HCT116 (cell line): Measurements from ENCODE around the gene EPB41L4A. TPM values are rescaled to one million over a fixed set of nuclear protein-coding genes. Genes with fewer than 3 reads are reported as not detected.

ENCODE experiments used
- ATAC-seq: fragments of 200-7000 bp; cut with Tn5 transposase; 2 replicates; pipeline ENCODE4 v1.9.1; 2020; ENCODE audit warnings: mild to moderate bottlenecking, moderate library complexity
- BruUV-seq: library from RNA; stranded (reverse); fragments of 400-500 nt; replicated peaks from 2 replicates; lab custom pipeline; 2021; lab: Mats Ljungman, UMichigan
- CTCF ChIA-PET: fragments of 300-600 bp; sonication (Branson Sonifier 250); formaldehyde crosslinking; loops from one replicate; lab custom pipeline; 2021; ENCODE audit warnings: antibody characterized with exemption; lab: Charles Lee
- POLR2A ChIA-PET: fragments of 300-600, 350-600 bp; sonication (Branson Sonifier 250); formaldehyde crosslinking; loops from one replicate; lab custom pipeline; 2021; ENCODE audit warnings: antibody characterized with exemption; lab: Charles Lee
- RAD21 ChIA-PET, 2 experiments: fragments of 300-600 bp; sonication (Branson Sonifier 250); formaldehyde crosslinking; loops; one replicate each; lab custom pipeline; 2023; ENCODE audit warnings: low total read pairs in 2 of 2; ENCODE audit not compliant: uncharacterized antibody in 2 of 2, unreplicated experiment in 2 of 2, low non-redundant PET in 1 of 2; lab: Charles Lee
- DNase-seq: peaks from one replicate; pipeline ENCODE4 v3.0.0-alpha.2; 2010; ENCODE audit warnings: low read depth, low spot score
- H2AFZ ChIP-seq: fragments of 200-600 bp; shearing (Covaris generic), sonication (generic); 2 replicates; pipeline ENCODE4 v1.6.1; 2017; ENCODE audit warnings: low read depth, mixed run types, mixed read lengths, antibody characterized with exemption, low read length; ENCODE audit not compliant: poor library complexity, severe bottlenecking
- H3K27ac ChIP-seq: 2 replicates; pipeline ENCODE4 v1.5.1; 2012; ENCODE audit warnings: low read depth, low read length
- H3K27me3 ChIP-seq: fragments of 200-600 bp; sonication (generic); 2 replicates; pipeline ENCODE4 v1.6.1; 2016; ENCODE audit warnings: mixed run types, low read length, mixed read lengths; ENCODE audit not compliant: insufficient read depth
- H3K36me3 ChIP-seq, 2 experiments: fragments of 200-500 bp in 1 of 2; fragments of 200-600 bp in 1 of 2; sonication (Bioruptor generic) in 1 of 2; sonication (generic) in 1 of 2; 2 replicates each; pipeline versions ENCODE4 v1.5.1 to v1.6.1; 2014 to 2016; ENCODE audit warnings: low read length in 2 of 2, inconsistent platforms in 1 of 2, mixed read lengths in 1 of 2, mixed run types in 1 of 2; ENCODE audit not compliant: insufficient read depth in 2 of 2, control insufficient read depth in 1 of 2
- H3K4me1 ChIP-seq, 2 experiments: fragments of 200-600 bp in 1 of 2; sonication (generic) in 1 of 2; 2 replicates each; pipeline versions ENCODE4 v1.5.1 to v1.6.1; 2012 to 2017; ENCODE audit warnings: low read length in 2 of 2, inconsistent platforms in 1 of 2, mild to moderate bottlenecking in 1 of 2, mixed read lengths in 1 of 2, mixed run types in 1 of 2, moderate library complexity in 1 of 2; ENCODE audit not compliant: insufficient read depth in 2 of 2, control insufficient read depth in 1 of 2
- H3K4me2 ChIP-seq: fragments of 200-600 bp; sonication (generic); 2 replicates; pipeline ENCODE4 v1.6.1; 2017; ENCODE audit warnings: mixed run types, low read length, mixed read lengths
- H3K4me3 ChIP-seq, 2 experiments: fragments of 200-600 bp in 1 of 2; sonication (generic) in 1 of 2; replicated peaks in 1 of 2; 2 replicates each; pipeline ENCODE4 v1.5.1; 2011 to 2016; ENCODE audit warnings: low read length in 2 of 2, control low read depth in 1 of 2, low read depth in 1 of 2, mild to moderate bottlenecking in 1 of 2, mixed read lengths in 1 of 2, mixed run types in 1 of 2
- H3K79me2 ChIP-seq: fragments of 200-600 bp; sonication (generic); 2 replicates; pipeline ENCODE4 v1.6.1; 2017; ENCODE audit warnings: mild to moderate bottlenecking, mixed run types, low read length, moderate library complexity, mixed read lengths; ENCODE audit not compliant: insufficient read depth
- H3K9ac ChIP-seq: fragments of 200-600 bp; sonication (generic); 2 replicates; pipeline ENCODE4 v1.6.1; 2016; ENCODE audit warnings: low read length, mixed read lengths
- H3K9me2 ChIP-seq: fragments of 200-600 bp; sonication (generic), shearing (Covaris generic); 2 replicates; pipeline ENCODE4 v1.6.1; 2017; ENCODE audit warnings: mixed run types, mild to moderate bottlenecking, moderate library complexity; ENCODE audit not compliant: insufficient read depth
- H3K9me3 ChIP-seq, 2 experiments: fragments of 200-500 bp in 1 of 2; fragments of 200-600 bp in 1 of 2; sonication (Bioruptor generic) in 1 of 2; sonication (generic) in 1 of 2; 2 replicates each; pipeline ENCODE4 v1.6.1; 2014 to 2017; ENCODE audit warnings: low read length in 2 of 2, mixed read lengths in 2 of 2, inconsistent platforms in 1 of 2, low read depth in 1 of 2, mild to moderate bottlenecking in 1 of 2, mixed run types in 1 of 2, moderate library complexity in 1 of 2; ENCODE audit not compliant: control insufficient read depth in 1 of 2, insufficient read depth in 1 of 2
- H4K20me1 ChIP-seq: fragments of 200-600 bp; sonication (generic), shearing (Covaris generic); 2 replicates; pipeline ENCODE4 v1.6.1; 2017; ENCODE audit warnings: mixed run types, mild to moderate bottlenecking, moderate library complexity; ENCODE audit not compliant: insufficient read depth
- CBX3 ChIP-seq: IDR thresholded peaks from 2 replicates; pipeline ENCODE4 v1.6.1; 2012; ENCODE audit warnings: low read depth
- CTCF ChIP-seq, 3 experiments: fragments of 200-600 bp in 1 of 3; sonication (generic) in 1 of 3; IDR thresholded peaks in 2 of 3; conservative IDR thresholded peaks in 1 of 3; 2 replicates each; pipeline ENCODE4 v1.5.1; 2012 to 2017; ENCODE audit warnings: low read depth in 2 of 3, low read length in 2 of 3, antibody characterized with exemption in 1 of 3, borderline replicate concordance in 1 of 3, control low read depth in 1 of 3, mild to moderate bottlenecking in 1 of 3, mixed read lengths in 1 of 3, mixed run types in 1 of 3, moderate library complexity in 1 of 3; ENCODE audit not compliant: insufficient read depth in 1 of 3
- ELF1 ChIP-seq: IDR thresholded peaks from 2 replicates; pipeline ENCODE4 v1.6.1; 2012; ENCODE audit warnings: low read depth, borderline replicate concordance
- EZH2 ChIP-seq: fragments of 200-600 bp; sonication (generic); IDR thresholded peaks from 2 replicates; pipeline ENCODE4 v1.6.1; 2017; ENCODE audit warnings: antibody characterized with exemption, mixed run types
- FOSL1 ChIP-seq: IDR thresholded peaks from 2 replicates; pipeline ENCODE4 v1.6.1; 2012; ENCODE audit warnings: low read depth
- MAX ChIP-seq: IDR thresholded peaks from 2 replicates; pipeline ENCODE4 v1.6.1; 2012
- POLR2A ChIP-seq: IDR thresholded peaks from 2 replicates; pipeline ENCODE4 v1.7.0; 2011; ENCODE audit warnings: borderline replicate concordance; ENCODE audit not compliant: insufficient read depth, insufficient read length; ENCODE audit errors: extremely low read depth
- POLR2AphosphoS5 ChIP-seq: IDR thresholded peaks from 2 replicates; pipeline ENCODE4 v1.6.1; 2011; ENCODE audit warnings: mild to moderate bottlenecking, low read depth, low read length, moderate library complexity
- RAD21 ChIP-seq: IDR thresholded peaks from 2 replicates; pipeline ENCODE4 v1.6.1; 2012; ENCODE audit warnings: low read depth, mild to moderate bottlenecking
- TCF7L2 ChIP-seq: IDR thresholded peaks from 2 replicates; pipeline ENCODE4 v1.7.0; 2011; ENCODE audit warnings: borderline replicate concordance, inconsistent platforms; ENCODE audit not compliant: insufficient read depth, insufficient read length; ENCODE audit errors: extremely low read depth
- YY1 ChIP-seq: IDR thresholded peaks from 2 replicates; pipeline ENCODE4 v1.6.1; 2011; ENCODE audit warnings: low read length, low read depth, moderate library complexity, mild to moderate bottlenecking; ENCODE audit not compliant: insufficient replicate concordance; ENCODE audit errors: extremely low read depth
- ZBTB33 ChIP-seq: IDR thresholded peaks from 2 replicates; pipeline ENCODE4 v1.6.1; 2011; ENCODE audit warnings: mild to moderate bottlenecking, low read length, moderate library complexity; ENCODE audit not compliant: insufficient replicate concordance; ENCODE audit errors: extremely low read depth
- ZFX ChIP-seq: fragments of 450-650 bp; IDR thresholded peaks from 2 replicates; pipeline ENCODE4 v1.6.1; 2017
- intact Hi-C: fragments of 100-400 bp; cut with micrococcal nuclease; formaldehyde crosslinking; loops from 2 replicates; pipeline ENCODE4 v1.10.0; 2022
- total RNA-seq: library from RNA; stranded (reverse); gene quantifications from one replicate; pipeline ENCODE4 v1.2.1, GENCODE V29; 2021; ENCODE audit not compliant: unreplicated experiment

The EPB41L4A gene
- total RNA-seq, 1 experiment from 2014 or later = 2.8 TPM

- no peaks in the 10 kb centered on the region for H3K9me3 ChIP-seq
- DNase-seq = peak; percentile 61
- no TSS peak for BruUV-seq
- TF ChIP-seq MAX (no peak), ZFX (no peak), CBX3 (no peak), RAD21 (peak; percentile 83), YY1 (no peak), FOSL1 (no peak), CTCF (IDR thresholded peaks at IDR 0.05 in 2 of 3, conservative IDR thresholded peaks at IDR 0.05 in 1 of 3; ENCODE audit: borderline replicate concordance in 1 of 3, insufficient read depth in 1 of 3, low read depth in 2 of 3, low read length in 2 of 3) (peak; percentile 55 to 85 (median 78)), EZH2 (no peak), TCF7L2 (no peak), POLR2A (no peak), POLR2AphosphoS5 (no peak), ELF1 (peak; percentile 32; the same call in 1 of the 2 replicates), ZBTB33 (no peak)
- ATAC-seq = peak; percentile 89
- POLR2A ChIA-PET = interaction anchor here (3.7 kb wide), 1 partner anchor 14 kb away, joined by 9 read pairs; no protein-coding TSS in a partner anchor
- no peaks in the 10 kb centered on the region for H3K36me3 ChIP-seq
- RAD21 ChIA-PET = interaction anchor here in 1 of 2 experiments (1.1 kb wide), 1 partner anchor 245 kb away, joined by 5 read pairs; no protein-coding TSS in a partner anchor
- H3K79me2 ChIP-seq = no peaks in the 10 kb centered on the region
- CTCF ChIA-PET = interaction anchor here (0.8 to 3.5 kb wide), 8 partner anchors 10 to 1431 kb away, joined by 3 to 52 read pairs (median 5); partner anchors contain the start of gene EPB41L4A
- H3K27me3 ChIP-seq = no peaks in the 10 kb centered on the region
- H3K9ac ChIP-seq = no peak overlapping the region
- peaks cover 2 to 3% of the 10 kb centered on the region in 2 experiments; a peak in 2 of 4 replicates for H3K4me1 ChIP-seq
- H3K27ac ChIP-seq = no peak overlapping the region
- intact Hi-C loops = loop anchor here (1.0 to 2.0 kb wide), 4 partner anchors 245 to 1432 kb away; no protein-coding TSS in a partner anchor
- H3K9me2 ChIP-seq = no peaks in the 10 kb centered on the region
- H3K4me3 ChIP-seq = peak overlapping the region in 1 of 2 experiments; percentile 22; a peak in 1 of 4 replicates
- H3K4me2 ChIP-seq = peak overlapping the region; percentile 58
- H4K20me1 ChIP-seq = no peaks in the 10 kb centered on the region
- peak overlapping the region; percentile 89 for H2AFZ ChIP-seq
Observed at GRCh38 chr5:112174959-112175594, 244.0 kb downstream of the EPB41L4A start.
